Stimulated activated CD8-positive, alpha-beta memory T cell treated with anti-CD3 and anti-CD28 coated beads, Interleukin-4, amount 100 ng/mL, for 4 hours (primary cell): ENCODE results near the gene ZNF862.
"Not testable (repeated sequence)": the region's sequence is repeated elsewhere in the genome, so short reads cannot be mapped to it uniquely, and the experiment has no call there.

Experiments used
- DNase-seq, 2 donors: peaks; one replicate each; pipeline ENCODE4 v3.0.0-alpha.2; 2020; ENCODE audit warnings: low read depth in 2 of 2, low spot score in 1 of 2

The ZNF862 gene

DNA sequence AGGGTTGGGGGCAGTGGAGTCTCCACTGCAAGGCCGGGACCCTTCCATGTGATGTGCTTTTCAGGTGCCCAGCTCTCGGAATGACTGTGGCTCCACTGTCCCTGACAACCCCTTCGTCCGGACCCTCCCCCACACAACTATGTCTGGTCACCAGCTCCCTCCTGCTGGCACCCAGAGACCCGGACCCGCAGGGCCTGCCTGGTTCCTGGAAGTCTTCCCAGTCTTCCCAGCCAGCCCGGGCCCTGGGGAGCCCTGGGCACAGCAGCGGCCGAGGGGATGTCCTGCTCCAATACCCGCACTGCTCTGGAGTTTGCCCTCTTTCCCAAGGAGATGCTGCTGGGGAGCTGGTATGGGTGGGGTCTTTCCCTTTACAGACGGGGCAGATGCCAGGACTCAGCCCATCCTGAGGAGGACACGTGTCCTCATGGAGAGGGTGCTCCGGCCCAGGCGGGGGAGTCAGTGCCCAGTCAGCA lies 41.1 kb downstream of the ZNF862 start:
- no peak for DNase-seq

DNA sequence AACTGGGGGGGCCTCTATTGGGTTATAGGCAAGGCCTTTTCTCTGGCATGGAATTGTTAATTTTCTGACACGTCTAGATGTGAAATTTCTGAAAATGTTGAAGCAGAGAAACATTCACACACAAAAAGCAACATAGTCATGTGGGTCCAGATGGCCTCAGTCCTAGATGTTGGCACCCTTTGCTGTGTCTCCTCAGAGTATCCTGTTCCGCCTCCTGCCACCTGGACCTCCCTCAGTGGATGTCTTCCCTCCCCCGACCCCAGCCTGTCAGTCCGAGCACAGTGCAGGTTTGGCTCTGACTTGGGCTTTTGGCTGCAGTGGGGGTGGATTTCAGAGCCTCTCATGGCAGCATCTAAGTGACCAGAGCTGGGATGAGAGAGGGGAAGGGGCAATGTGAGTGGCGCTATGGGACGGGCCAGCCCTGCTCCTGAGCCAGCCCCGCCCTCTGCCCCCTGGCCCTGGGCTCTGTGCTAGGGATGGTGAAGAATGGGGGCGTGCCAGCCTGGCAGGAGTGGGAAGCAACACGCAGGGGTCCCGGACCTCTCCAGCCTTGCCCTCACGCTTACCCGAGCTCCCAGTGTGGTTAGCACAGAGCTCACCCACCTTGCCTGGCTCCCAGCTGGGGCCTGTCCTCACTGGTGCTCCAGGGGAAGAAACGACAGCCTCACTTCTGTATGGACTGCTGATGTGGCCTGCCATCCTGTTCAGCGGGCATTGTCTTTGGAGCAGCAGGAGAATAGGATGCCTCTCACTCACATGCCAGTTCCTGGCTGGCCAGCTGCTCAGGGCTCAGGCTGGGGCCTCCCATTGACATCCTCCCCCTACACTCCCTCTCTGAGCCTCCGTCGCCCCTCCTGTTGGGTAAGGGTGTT lies 41.8 kb downstream of the ZNF862 start:
- no peak for DNase-seq

DNA sequence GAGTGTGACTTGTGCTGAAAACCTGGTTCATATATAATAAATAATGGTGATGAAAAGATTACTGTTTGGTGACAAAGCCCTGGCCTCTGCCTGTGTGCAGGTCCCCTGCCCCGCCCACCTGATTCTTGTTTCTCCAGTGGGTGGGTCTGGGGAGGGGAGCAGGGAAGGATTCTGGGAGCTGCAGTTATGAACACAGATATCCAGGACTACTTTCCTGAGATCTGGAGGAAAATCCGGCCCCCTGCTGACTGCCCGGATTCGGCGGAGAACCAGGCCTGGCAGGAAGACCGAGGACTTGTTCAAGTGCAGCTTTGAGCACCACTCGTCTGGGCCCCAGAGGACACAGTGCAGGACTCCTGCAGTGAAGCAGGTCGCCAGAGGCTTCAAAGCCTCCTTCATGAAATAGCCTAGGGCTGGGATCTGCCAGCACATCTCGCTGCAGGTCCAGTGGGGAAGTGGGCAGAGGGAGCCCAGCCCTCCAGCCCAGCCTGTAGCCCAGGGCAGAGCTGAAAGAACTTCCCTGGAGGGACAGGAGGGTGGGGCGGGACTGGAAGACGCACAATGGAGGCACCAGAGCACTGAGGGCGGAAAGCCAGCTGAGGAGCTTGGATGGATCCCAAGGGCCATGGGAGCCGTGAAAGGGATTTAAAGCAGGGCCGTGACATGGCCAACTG lies 42.6 kb downstream of the ZNF862 start:
- no peak for DNase-seq

DNA sequence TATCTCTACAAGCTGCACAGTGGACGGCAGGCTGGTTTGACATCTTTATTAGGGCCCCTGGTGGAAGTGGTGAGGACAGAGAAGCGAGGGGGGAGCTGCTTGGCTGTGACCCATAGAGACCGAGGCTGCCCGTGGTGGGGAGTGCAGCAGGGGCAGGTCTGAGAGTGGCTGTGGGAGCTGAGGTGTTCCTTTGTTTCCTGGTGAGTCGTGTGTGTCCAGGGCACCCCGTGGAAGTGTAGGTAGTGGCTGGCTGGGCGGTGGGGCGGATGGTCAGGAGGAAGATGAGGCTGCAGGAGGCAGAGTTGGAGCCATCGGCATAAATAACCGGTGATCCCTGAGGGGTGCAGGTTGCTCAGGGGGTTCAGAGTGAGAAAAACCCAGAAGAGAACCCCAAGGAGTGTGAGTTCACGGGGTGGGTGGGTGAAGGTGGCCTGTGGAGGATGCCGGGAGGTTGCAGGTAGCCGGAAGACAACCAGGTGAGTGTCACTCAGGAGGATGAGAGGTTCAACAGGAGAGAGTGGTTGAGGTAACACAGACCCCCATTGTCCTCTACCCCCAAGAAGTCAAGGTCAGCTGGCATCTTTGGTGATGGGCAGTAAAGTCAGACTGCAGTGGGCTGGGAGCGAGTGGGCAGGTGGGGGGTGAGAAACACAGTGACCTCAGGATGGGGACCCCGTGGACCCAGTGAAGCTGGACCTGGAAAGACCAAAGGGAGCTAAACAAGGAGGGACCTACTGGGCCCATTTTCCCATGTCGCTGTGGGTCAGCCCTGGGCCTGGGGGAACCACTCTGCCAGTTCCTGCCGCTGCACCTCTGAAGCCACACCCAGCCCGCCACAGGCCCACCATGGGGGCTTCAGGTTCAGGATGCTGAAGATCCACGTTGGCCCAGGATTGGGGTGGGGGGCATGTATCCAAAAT lies 43.4 kb downstream of the ZNF862 start:
- no peak for DNase-seq

DNA sequence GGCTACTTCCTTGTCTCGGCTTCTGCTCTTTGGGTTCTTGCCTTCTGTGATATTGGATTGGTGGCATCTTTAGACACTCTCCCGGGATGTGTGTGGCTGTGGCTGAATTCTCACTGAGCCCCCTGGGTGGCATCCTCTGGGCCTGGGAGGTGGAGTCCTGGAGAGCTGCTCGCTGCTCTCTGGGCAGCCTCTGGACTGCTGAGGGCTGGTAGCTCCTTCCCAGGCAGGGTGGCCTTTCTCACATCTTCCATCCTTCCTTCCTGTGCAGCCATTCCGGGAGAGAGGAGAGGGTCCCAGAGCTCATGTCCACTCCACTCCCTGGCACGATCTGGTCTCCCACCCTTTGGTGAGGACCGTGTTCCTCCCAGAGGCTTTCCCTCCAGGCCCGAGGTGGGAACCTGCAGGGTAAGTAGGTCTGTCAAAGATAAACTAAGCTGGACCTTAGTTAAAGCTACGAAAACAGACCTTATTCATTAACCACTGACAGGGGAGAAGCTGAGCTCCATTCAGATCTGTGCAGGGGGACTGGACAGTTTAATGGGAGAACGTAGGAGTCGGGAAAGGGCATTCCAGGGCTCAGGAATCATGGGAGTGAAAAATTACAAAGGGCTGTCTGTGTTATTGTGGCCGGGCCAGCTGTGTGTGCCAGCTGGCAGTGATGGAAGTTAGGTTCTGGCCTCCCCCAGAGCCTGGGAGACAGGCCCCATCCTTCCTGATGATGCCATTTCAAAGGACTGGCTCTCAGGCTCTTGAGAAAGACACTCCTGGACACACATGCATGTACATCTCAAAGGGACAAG lies 44.3 kb downstream of the ZNF862 start:
- DNase-seq = no peak

DNA sequence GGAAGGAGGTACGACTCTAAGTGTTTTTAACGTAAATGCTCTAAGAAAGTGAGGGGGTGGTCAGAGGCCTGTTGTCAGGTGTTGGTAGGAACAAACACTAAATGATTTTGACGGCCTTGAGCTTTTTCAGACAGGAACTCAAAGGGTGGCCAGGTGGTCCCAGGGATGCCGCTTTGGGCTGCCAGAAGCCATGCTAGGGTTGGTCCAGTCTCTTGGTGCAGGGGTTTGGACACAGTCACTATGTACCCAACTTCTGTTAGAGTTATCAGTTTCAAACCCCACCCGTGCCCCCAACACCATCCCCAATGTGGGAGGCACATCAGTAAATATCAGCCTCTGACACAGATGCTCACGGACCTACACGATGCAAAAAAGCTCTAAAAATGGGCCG lies 44.9 kb downstream of the ZNF862 start:
- DNase-seq = no peak

DNA sequence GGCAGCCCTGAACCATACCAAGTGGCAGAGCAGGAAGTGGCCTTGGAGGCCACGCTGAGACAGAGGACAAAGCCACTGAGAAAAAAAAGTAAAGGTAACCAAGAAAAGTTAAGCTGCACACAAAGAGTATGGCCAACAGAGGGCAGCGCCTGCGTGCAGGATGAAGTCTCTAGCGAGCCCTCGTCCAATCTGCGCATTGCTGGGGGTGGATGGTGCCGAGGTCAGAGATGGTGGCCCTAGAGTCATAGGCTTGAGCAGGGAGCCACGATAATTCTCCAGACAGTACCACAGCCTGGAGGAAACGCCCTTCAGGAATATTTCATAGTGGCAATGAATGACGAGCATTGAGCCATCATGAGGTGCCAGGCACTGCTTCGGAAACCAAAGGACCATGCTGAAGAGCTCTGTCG lies 45.3 kb downstream of the ZNF862 start:
- DNase-seq = no peak

DNA sequence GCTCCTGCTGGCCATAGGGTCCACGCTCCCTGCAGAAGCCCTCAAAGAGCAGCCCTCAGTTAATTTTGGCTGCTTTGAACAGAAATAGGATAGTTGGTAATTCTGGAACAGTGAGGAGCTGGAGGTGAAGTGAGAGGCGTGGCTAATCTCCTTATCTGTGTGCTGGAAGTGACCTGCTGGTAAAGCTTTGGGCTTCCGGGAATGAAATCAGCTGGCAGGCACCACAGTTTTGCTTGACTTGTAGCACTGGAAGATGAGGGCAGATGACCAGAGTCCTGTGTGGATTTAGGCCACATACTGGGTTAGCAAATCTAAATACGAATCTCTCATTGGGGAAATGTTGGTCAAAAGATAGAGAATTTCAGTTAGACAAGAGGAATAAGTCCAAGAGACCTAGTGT lies 45.8 kb downstream of the ZNF862 start:
- no peak for DNase-seq

DNA sequence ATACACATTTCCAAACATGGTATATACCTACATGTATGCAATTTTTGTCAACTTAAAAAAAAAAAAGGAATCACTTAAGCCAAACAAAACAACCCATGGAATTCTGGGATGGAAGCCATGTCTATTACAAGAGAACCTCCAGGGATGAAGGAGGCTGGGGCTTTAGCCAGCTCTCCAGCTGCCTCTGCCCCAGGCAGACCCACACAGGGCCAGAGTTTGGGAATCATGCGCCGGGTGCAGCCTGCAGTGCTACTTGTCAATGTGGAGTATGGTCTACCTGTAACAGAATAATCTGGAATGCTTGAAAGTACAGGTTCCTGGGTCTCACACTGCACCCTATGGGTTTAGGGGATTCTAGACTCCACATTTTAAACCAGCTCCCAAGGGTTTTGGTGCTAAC lies 46.4 kb downstream of the ZNF862 start:
- DNase-seq = no peak

DNA sequence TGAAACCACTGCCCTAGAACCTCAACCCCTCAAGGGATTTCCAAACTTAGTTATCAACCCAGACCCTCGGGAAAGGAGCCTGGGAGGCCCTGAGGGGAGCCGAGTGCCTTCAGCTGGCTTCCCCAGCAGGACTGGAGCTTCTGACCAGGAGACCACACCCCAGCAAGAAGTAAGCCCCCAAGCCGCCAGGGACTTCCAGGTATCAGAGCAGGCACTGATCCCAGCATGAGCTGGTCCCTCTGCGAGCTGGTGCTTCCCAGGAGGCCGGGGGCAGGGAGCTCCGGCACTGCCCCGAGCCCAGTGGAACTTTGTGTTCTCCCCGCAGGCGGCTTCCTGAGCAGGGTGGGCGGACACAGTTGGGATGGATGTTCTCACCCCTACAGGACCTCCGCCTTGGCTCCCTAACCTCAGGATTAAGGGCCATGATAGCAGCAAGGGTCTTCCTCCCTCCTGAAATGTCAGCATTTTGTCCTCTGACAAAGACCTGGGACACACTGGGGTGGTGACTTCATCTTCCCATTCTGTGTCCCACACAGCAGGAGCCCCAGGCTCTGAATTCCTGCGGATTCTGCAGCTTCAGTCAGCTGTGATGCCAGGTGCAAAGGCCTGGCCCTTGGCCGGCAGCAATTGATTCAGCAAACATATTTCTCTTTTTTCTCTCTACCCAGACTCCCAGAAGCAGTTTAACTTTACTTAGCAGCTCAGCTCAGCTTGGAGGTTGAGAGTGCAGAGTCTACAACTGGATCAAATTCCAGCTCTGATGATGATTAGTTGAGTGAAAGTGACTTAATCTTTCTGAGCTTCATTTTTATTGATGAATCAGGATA lies 47.2 kb downstream of the ZNF862 start:
- DNase-seq = no peak

DNA sequence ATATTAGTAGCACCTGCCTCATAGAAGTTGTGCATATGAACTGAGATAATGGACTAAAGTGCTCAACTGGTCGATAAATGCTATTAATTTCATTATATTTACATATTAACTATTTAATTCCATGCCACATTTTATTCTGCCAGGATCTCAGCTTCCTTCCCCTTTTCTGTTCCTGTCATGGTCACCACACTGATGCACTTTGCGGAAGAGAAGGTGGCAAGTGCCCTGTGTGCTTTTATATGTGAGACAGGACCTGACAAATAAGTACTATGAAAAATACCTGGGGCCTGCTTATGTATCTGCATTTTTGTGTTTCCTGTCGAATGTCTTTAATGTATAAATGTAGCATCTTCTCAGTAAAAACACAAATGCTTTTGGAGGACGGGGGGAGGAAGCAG lies 47.8 kb downstream of the ZNF862 start:
- no peak for DNase-seq

DNA sequence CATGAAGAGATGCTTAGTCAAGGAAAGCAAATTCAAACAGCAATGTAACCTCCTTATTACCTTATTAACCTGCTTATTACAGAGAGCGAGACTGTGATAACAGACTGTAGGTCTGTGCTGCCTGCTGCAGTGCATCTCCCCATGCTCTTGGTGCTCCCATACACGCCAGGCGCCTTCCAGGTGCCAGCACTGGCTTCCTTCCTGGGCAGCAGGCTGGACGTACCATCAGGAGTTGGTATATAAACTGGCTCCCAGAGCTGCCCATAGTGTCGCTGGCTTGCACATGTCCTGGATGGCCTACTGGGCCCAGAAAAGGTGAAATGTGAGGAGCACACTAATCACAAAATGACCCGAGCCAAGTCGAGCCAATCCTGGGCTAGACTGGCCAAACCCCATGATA lies 49.1 kb downstream of the ZNF862 start:
- DNase-seq = no peak

DNA sequence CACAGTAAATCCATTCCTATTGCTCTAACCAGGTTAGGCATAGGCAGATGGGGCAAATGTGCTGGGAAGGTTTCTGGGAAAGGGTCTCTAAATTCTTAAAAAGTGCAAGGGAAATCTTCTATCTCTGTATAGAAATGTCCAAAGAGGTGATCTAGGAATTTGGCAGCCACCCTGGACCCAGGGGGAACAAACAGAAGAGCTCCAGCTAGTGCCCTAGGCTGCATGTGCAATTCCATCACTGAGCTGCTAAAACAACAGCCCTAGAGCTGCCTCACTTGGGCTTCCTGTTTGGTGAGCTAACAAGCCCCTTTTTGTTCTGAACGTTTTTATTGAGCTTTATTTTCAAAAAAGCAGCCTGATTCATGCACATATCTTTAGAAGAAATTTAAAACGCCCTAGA lies 52.5 kb downstream of the ZNF862 start:
- DNase-seq = not testable (repeated sequence)

DNA sequence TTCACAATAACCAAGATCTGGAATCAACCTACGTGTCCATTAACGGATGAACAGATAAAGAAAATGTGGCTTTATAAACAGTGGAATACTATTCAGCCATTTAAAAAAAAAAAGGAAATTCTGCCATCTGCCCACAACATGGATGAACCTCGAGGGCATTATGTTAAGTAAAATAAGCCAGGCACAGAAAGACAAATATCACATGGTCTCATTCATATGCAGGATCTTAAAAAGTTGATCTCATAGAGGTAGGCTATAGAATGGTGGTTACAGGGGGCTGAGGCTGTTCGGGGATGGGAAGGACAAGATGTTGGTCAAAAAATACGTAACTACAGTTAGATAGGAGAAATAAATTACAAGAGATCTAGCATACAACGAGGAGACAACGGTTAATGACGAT lies 56.8 kb downstream of the ZNF862 start:
- DNase-seq = not testable (repeated sequence)

DNA sequence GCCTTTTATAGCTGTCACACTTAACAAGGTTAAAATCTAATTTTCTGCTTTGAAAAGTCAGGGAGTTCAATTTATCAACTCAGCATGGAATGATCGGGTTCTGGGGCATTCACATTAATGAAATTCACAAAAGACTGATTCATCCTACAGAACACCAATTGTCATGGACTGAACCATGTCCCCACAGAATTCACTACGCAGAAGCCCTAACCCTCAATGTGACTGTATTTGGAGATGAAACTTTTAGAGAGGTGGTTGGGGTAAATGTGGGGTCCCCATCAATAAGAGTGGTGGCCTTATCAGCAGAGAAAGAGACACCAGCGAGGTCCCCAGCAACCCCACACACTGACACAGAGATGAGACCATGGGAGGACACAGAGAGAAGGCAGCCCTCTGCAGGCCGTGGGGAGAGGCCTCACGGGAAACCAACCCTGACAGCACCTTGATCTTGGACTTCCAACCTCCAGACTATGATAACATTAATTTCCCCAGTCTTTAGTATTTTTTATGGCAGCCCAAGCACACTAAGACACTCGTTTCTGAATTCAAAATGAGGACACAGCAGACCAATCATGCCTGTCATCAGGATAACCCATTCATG lies 69.7 kb downstream of the ZNF862 start:
- not testable (repeated sequence) for DNase-seq

DNA sequence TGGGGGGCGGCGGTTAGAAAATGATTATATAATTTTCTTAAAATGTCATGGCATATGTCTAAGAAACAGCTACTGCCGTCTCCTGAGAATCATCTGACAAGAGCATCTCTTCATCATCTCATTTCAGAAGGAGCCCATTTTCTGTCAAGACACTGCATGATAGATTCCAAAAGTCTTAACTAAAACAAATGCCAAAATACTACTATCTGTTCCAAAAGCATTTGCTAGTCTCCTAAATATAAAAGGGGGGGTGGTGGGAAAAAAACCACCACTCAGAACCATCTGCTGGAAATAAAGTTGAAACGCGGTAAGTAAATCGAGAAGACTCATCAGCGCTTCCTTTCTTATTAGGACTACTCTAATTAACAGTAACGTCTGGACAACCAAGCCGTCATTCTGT lies 72.0 kb downstream of the ZNF862 start:
- DNase-seq = not testable (repeated sequence)

DNA sequence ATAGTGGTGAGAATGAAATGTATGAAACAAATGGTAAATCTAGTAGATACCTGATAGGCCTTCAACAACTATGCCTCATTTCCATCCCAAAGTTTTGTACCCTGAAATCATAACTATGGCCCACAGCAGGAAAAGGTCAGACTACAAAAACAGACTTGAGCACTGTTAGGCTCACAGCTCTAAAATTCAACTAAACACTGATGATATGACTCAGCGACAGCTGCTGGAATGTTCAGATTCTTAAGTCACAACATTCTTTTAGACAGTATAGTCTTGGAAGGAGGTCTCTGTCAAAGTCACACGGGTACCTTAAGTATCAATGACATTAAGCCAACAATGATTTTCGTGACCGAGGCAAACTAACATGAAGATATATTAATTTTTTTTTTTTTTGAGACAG lies 74.0 kb downstream of the ZNF862 start:
- DNase-seq = not testable (repeated sequence)
